Measurements from ENCODE around the gene BCO1.

DNA sequence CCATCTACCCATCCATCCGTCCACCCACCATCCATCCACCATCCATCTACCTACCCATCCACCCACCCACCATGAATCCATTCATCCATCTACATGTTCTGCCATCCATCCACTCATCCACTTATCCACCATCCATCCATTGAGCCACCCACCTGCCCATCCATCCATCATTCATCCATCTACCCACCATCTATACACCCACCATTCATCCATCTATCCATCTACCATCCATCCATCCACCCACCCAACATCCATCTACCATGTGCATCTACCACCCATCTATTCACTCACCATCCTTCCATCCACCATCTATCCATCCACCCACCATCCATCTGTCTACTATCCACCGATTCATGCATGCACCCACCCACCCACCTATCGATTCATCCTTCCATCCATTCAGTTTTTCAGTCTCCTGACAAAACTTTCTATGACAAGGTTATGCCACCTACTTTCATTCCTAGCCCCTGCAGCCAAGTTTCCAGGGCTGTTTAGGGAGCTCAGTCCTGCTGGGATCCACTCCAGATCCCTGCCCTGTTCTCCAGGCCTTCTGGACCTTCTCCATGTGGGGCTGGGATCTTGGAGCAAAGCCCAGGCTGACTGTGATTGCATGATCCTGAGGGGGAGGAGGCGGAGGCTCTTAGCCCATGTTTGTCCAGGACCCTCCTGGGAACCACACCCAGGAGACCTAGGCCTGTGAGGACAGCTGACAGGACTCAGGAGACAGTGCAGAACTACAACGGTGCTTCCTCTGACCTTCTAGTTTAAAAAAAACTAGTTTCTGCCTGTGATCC lies 27.4 kb downstream of the BCO1 start:
- TF ChIP-seq, protein P1, sequence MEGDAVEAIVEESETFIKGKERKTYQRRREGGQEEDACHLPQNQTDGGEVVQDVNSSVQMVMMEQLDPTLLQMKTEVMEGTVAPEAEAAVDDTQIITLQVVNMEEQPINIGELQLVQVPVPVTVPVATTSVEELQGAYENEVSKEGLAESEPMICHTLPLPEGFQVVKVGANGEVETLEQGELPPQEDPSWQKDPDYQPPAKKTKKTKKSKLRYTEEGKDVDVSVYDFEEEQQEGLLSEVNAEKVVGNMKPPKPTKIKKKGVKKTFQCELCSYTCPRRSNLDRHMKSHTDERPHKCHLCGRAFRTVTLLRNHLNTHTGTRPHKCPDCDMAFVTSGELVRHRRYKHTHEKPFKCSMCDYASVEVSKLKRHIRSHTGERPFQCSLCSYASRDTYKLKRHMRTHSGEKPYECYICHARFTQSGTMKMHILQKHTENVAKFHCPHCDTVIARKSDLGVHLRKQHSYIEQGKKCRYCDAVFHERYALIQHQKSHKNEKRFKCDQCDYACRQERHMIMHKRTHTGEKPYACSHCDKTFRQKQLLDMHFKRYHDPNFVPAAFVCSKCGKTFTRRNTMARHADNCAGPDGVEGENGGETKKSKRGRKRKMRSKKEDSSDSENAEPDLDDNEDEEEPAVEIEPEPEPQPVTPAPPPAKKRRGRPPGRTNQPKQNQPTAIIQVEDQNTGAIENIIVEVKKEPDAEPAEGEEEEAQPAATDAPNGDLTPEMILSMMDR (IDR thresholded peaks at IDR 0.05): no peak
- TF ChIP-seq ZFX (IDR thresholded peaks at IDR 0.05; ENCODE audit: borderline replicate concordance): no peak

Data from 22Rv1 (cell line).